LNCAP (cell line): ENCODE results near the gene MACROD2.

Source experiments
- CTCF ChIP-seq: fragments of 450-650 bp; IDR thresholded peaks from 2 replicates; pipeline ENCODE4 v1.5.1; 2017; ENCODE audit warnings: mild to moderate bottlenecking

The MACROD2 gene

GRCh38 chr20:14470977-14471661 is 475.8 kb downstream of the MACROD2 start:
- TF ChIP-seq CTCF: no peak

- no peak for TF ChIP-seq CTCF
Observed at GRCh38 chr20:14477125-14477524, 481.8 kb downstream of the MACROD2 start.

- TF ChIP-seq CTCF: no peak
Observed at GRCh38 chr20:14478126-14478525, 482.8 kb downstream of the MACROD2 start.

- TF ChIP-seq CTCF: no peak
Observed at GRCh38 chr20:14481863-14482262, 486.5 kb downstream of the MACROD2 start.

GRCh38 chr20:14488212-14488611 is 492.9 kb downstream of the MACROD2 start:
- no peak for TF ChIP-seq CTCF

- no peak for TF ChIP-seq CTCF
Observed at GRCh38 chr20:14488756-14489479, 493.6 kb downstream of the MACROD2 start.

- no peak for TF ChIP-seq CTCF
Observed at GRCh38 chr20:14489544-14489943, 494.2 kb downstream of the MACROD2 start.
